HG03520 (cell line): ENCODE measurements around the gene CLIC5.

Experiments used
- ATAC-seq: cut with Tn5 transposase; IDR thresholded peaks from one replicate; pipeline ENCODE4 v1.9.1; 2021; ENCODE audit warnings: mild to moderate bottlenecking, moderate library complexity; ENCODE audit not compliant: unreplicated experiment

The CLIC5 gene

DNA sequence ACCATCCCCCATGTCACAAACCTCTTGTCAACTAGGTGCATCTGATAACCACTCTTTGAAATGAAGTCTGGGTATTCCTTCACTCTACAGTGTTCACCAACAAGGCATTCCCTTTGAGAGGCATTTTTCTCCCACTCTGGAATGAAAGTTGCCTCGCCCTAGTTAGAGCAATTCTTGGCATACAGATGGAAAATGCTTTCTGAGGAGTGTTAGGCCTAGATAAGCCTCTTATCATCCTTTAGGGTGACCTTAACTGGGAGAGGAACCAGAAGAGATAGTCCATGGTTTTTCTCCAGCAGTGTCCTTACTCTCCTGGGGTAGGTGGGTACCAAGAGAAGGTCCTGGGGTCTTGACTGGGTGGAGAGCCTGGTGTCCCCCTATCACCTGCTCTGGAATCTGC, 14.8 kb downstream of the CLIC5 start:
- ATAC-seq, result no peak

GRCh38 chr6:45998524-45998923, 17.1 kb downstream of the CLIC5 start:
- ATAC-seq, result no peak

DNA sequence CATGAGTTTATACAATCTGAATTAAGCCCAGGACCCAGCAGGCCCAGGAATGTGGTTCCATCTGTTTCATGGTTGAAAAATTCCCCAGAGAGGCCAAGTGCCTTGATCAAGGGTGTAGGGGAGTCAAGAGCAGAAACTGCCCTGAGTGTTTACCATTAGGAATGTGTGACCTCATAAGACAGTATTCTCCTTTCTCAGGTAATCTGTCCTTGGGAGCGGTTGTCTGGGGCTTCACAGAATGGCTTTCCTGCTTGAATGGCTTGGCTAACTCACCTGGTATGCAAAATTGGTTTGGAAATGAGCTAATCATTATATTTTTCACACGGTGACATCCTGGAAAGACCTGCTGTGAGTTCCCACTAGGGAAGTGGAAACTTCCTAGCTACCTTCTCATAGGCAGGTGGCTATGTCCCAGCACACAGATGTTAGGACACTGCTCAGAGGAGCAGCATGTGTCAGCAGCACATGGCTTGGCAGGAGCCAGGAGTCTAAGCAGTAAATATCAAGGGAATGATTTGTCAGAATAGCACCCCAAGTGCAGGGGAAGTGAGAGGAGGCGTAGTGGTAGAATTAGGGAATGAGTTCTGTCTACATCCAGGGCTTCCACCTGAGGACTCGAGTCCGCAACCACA, 17.7 kb downstream of the CLIC5 start:
- no peak for ATAC-seq

DNA sequence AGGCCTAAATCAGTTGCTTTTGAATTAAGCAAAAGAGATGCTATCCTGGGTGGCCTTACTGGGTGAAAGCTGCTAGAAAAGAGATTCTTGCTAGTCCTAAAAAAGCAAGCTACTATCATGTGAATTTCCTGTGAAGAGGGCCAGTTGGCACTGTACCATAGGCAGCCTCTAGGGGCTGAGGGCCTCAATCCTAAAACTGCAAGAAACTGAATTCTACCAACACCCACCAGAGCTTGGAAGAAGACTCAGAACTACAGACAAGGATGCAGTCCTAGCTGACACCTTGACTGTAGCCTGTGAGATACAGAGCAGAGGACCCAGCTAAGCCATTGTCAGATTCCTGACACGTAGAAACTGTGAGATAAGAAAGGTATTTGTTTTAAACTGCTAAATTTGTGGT, 24.5 kb downstream of the CLIC5 start:
- ATAC-seq, result no peak

DNA sequence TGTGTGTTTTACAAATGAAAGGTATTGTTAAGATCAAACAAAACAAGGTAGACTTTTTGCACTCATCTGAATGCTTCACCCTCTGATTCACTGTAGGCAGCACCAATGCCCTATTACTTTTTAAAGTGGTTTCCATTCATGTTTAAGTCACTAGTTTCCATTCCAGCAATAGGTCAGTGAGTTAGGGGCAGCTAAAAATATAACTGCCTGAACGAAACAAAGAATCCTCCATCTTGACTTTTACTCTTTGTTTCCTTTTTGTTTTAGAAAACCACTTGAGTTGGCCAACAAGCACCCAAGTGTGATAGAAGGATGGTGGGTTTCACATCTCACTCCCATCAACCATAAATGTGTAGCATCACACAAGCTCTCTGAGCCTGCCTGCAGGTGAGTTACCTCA, 25.5 kb downstream of the CLIC5 start:
- peak; percentile 79 for ATAC-seq

GRCh38 chr6:45988635-45989034, 27.0 kb downstream of the CLIC5 start:
- ATAC-seq, result no peak

- ATAC-seq, result no peak
These were observed 27.8 kb downstream of the CLIC5 start for GRCh38 chr6:45987856-45988255.

DNA sequence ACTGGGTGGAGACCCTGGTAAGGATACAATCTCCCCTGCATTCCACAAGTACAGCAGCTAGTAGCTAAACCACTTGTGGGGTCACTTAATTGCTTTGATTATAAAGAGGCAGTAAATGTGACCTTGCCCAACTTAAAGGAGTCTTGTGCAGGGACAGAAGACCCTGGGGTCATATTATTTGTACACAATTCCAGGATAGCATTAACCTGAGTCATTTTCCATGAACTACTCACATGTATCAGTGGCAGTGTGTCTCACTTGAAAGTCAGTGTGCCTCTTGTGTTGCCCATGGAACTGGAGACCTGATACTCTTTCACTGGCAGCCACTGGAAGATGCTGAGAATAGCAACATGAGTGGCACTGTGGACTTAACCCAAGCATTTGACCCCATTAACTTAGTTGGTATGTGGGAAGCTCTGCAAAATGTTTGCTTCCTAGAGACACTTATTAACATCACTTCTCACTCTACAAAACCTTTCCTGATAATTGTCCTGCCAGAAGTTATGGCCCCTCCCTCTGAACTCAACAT, 28.9 kb downstream of the CLIC5 start:
- no peak for ATAC-seq

DNA sequence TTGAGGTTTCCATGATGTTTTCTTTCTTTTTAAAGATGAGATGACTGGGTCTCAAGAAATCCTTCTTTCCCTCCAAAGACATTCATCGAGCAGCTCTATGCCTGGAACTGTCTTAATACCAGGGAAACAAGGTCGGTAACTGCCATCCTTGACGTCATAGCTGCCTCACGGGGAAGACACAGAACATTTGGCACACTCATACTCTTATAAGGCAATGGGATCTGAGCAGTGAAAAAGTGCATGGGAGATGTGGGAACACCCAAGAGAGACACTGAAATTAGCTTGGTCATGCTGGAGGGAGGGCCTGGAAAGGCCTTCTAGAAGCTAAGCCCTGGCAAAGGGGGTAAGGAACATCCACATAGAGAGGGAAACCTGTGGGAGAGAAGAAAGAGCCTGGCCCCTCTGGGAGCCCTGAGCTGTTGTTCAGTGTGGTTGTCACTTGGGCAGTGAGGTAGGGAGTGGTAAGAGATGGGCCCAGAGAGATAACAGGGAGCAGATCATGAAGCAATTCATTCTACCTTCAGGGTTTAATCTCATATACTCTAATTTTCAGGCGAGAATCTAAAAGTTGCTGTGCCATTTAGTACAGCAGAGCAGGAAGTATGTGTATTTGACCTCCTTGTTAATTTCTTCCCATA, 30.8 kb downstream of the CLIC5 start:
- no peak for ATAC-seq

DNA sequence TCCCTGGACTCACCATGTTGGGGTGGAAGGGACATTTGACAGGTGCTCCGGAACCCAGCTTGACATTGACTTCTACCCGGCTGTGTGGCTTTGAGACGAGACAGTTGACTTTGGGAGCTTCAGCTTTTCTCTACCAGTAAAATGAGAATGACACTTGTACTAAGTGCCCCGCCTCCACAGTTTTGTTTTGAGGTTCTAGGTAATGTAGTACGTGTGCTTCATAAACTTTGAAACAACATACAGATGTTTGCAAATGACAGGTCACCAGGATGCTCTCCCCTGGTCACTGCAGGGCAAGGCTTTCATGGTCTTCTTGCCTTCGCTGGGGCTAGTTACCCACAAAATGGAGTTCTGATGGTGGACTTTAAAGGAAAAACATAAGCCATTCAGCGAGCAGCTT, 31.3 kb downstream of the CLIC5 start:
- no peak for ATAC-seq

GRCh38 chr6:45983062-45983461, 32.6 kb downstream of the CLIC5 start:
- ATAC-seq, result no peak

DNA sequence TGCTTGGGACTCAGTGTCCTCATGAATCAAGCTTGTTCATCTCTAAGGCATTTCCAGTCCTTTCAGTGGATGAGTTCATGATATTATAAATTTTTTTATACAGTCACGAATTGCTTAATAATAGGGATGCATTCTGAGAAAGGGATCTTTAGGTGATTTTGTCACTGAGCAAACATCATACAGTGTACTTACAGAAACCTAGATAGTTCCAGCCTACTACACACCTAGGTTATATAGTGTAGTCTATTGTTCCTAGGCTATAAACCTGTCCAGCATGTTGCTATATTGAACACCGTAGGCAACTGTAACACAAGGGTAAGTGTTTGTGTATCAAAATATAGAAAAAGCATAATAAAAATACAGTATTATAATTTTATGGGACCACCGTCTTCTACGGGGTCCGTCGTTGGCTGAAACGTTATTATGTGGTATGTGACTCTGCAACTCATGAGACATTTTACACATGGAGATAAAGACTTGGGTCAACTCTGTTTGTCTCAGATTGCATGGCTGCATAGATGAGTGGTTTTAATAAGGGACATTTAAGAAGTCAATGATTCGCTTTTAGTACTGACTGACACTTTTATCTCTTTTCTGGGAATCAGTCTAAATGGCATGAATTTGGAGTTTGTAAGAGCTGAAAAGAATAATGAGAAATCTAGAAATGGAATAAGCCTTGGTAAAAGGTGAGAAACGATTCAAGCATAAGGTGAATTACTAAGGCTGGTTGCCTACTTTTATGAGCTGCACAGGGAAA, 33.2 kb downstream of the CLIC5 start:
- ATAC-seq, result no peak

DNA sequence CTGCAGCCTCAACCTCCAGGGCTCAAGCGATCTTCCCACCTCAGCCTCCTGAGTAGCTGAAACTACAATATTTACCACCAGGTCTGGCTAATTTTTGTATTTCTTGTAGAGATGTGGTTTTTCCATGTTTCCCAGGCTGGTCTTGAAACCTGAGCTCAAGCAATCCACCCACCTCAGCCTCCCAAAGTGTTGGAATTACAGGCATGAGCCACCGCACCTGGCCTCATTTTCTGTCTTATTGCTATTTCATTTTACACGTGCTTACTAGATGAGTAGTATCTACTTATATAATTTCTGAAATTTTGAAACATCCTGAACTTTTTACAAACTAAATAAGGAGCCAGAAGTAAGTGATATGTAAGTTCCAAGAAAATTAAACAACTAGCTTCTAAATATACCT, 34.6 kb downstream of the CLIC5 start:
- ATAC-seq, result no peak

DNA sequence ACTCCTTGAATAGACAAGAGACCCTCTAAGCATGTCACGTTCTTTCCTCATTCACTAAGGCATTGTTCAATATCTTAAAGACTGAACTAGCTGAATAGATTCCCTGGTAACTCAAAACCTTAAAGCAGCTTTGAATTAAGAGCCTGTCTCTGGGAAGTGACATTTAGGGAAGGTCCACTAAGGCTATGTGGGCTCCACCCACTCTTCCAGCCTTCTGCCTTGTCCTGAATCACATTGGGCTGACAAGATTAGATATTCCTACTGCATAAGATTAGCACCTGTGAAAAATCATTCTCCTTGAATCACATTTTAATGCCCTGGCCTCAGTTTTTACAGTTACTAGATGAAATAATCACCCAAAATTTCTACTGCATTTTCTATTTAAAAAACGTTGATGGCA, 36.3 kb downstream of the CLIC5 start:
- no peak for ATAC-seq

DNA sequence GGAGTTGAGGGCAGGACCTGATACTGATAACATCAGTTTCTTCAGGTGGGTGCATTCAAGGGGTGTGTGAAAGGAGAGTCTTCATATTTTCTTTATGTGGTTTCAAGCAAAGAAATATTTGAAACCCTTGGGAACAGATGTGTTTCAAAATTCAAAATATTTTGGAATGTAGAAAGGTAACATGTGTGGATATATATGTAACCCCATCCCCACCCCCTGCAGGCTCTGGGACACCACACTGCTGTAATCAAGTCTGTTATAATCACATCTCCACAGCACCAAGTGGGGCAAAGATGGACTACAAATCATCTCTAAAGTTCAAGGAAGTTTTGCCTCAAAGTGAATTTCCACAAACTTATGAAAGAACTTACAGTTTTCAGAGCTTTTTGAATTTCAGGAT, 41.1 kb downstream of the CLIC5 start:
- no peak for ATAC-seq

GRCh38 chr6:45972795-45973503, 42.7 kb downstream of the CLIC5 start:
- no peak for ATAC-seq

GRCh38 chr6:45971287-45971686, 44.4 kb downstream of the CLIC5 start:
- no peak for ATAC-seq

GRCh38 chr6:45970326-45970725, 45.3 kb downstream of the CLIC5 start:
- ATAC-seq, result no peak

DNA sequence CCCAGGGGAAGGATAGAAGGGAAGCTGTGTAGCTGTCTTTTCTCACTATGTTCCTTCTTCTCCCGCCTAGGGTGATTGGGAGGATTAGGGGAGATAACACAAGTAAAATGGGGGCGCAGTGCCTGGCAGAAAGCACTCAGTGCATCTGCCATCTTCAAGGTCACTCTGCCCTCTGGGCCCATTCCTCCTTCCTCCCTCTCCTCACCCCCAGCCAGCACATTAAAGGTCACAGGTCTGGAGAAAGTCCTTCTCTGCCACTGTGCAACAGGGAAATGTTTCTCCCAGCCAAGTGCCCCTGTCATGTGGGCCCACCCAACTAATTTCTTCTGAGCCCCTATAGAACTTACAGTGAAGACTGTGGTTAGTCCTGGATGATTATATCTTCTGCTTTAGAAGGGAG, 45.8 kb downstream of the CLIC5 start:
- ATAC-seq, result no peak

GRCh38 chr6:45969026-45969425, 46.6 kb downstream of the CLIC5 start:
- ATAC-seq, result no peak

GRCh38 chr6:45967363-45967762, 48.3 kb downstream of the CLIC5 start:
- ATAC-seq, result no peak
